NAMALWA (cell line): Measurements from ENCODE around the gene NAXE.

Source experiments
- DNase-seq: peaks from one replicate; pipeline ENCODE4 v3.0.0-alpha.2; 2015; ENCODE audit warnings: low spot score

NAXE gene

DNA sequence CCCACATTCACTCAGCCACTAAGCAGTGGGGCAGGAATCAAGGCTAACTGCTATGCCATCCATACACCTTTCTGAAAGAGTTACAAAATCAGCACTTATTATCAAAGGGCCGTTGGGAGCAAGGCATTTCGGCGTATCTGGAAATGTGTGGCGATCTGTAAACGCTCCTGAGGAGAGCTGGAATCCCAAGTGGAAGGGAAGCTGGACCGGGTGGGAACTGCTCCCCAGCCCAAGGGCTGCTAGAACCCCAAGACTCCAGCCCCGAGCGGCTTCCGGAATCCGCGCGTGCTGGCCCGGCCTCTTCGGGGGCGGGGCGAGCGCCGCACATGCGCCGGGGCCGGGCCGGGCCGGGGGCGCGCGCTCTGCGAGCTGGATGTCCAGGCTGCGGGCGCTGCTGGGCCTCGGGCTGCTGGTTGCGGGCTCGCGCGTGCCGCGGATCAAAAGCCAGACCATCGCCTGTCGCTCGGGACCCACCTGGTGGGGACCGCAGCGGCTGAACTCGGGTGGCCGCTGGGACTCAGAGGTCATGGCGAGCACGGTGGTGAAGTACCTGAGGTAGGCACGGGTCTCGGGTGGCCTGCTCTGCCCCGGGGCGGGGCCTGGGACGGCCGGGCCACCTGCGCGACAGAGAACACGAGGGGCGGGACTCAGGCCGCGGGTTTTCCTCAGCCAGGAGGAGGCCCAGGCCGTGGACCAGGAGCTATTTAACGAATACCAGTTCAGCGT lies at the start of gene NAXE:
Gene NAXE, plus strand, starts transcription at position 345 of the 726 bp plus-strand sequence. Its CDS starts 29 bp downstream, at position 374.
- DNase-seq, result peak; percentile 81

DNA sequence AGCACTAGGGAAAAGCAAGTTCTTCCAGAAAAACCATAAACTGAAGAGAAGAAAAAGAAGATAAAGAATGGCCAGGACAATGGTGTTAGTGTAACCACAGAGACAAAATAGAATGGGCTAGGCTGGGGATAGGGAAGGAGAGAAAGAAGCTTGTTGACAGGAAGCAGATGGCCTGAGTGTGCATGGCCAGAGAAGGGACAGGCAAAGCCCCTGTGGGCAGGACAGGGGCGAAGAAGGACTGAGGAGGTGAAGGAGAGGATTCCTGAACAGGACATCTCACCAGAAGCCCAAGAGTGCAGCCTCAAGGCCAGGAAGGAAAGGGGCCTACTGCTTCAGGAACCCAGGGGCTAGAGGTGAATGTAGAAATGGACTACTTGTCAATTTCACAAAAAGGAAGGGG lies 48.5 kb upstream of the NAXE start:
- no peak for DNase-seq

DNA sequence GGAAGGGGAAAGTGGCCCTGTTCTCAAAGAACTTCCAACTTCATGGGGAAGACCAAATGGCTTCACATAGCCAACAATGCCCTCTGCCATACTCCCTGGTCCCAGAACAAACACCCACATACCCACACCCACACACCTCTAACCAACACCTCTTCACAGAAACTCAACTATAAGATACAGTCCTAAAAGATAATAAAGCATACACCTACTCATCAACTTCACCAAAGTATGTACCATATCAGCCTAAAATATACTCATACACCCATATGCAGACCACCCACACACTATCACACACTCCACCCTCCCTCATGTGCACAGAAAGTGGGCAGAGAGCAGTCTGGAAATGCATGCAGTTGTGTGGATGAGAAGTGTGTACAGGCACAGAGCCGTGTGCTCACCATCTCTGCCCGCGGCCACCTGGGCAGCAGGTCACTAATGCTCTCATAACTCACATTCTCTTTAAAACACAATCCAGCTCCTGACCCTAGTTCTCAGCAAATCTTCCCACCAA lies 46.9 kb upstream of the NAXE start:
- no peak for DNase-seq

DNA sequence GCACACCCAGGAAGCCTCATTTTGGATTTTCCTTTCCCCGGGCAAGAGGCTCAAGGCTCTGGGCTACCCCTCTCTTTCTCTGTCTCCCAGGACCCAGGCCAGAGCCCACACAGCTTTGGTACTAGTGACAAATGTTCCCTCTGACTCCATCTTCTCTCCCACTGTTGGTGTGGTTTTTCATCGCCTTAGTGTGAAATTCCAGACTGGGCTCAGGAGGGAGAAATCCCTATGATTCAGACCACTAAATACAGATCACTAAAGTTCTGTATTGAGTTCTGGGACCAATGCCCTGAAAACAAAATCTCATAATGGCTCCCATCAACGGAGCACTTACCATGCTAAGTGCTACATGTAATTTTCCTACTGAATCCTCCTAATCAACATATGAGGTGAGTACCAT lies 45.3 kb upstream of the NAXE start:
- DNase-seq, result no peak

DNA sequence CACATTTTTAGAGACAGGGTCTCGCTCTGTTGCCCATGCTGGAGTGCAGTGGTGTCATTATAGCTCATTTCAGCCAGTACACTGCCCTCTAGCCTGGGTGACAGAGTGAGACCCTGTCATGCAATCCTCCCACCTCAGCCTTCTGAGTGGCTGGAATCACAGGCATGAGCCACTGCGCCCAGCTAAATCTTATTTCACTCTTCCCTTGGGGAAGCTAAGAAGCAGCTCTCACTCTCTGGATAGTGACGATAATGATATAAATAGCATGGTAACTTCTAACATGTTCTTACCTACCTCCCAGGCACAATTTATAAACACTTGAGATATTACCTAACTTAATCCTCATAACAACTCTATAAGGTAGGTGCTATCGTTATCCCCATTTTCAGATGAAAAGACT lies 44.1 kb upstream of the NAXE start:
- DNase-seq, result peak; percentile 37

DNA sequence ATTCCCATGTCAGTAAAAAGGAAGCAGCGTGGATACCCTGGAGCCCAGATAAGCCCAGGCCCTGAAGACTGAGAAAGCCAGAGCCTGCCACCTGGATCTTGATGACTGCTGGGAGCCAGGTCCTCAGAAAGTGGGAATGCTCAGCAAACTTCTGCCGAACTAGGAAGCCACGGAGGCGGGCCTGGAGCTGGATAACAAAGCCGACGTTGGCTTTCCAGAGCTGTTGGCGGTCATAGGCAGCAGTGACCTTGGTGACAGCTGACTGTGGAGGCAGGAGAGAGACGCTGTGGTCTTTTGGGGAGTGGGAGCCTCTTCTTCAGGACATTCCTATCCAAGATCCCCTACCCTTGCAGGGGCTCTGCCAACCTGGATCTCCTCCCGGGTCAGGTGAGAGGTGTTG lies 43.6 kb upstream of the NAXE start:
- DNase-seq, result no peak

DNA sequence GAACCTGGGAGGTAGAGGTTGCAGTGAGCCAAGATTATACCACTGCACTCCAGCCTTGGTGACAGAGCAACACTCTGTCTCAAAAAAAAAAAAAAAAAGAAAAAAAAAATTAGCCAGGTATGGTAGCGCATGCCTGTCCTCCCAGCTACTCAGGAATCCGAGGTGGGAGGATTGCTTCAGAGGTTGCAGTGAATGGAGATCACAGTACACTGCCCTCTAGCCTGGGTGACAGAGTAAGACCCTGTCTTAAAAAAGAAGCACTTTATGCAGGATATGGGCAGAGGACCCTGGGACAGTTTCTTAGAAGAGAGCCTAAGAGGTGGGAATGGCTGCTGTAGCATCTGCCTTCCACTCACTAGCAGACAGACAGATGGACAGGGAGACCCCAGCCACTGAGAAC lies 42.2 kb upstream of the NAXE start:
- no peak for DNase-seq

DNA sequence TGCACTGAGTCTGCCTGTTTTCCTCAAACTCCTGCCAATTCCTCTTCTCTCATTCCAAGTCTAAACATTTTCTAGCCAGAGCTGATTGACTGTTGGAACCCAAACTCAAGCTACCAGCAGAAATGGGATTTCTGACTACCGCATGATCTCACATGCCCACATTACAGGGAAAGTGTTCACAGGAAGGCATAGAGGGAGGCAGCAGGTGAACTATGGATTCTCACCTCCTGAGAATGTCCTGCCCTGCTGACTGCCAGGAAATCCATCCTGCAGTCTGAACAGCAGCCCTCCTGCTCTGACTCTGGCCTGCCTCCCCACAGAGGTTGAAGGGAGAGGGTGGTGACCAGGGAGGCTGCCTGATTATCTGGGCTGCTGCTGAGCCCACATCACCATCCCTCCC lies 41.7 kb upstream of the NAXE start:
- no peak for DNase-seq

DNA sequence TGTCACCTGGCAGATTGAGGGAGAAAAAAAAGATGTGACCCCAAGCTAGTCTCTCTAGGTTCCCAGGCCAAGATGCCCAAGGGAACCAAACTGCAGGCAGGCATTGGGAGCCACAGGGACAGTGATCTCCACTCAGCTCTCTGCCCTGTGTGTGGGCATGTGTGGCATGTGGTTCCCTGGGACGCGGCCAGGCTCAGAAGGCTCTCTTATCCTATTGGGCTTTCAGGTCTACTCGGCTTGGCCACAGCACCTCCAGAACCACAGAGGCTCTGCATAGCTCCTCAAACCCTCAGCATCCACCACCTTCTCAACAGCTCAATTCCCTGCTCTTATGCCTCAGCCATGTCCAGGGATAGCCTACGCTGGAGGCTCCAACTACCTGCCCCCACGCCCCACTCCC lies 41.2 kb upstream of the NAXE start:
- no peak for DNase-seq

DNA sequence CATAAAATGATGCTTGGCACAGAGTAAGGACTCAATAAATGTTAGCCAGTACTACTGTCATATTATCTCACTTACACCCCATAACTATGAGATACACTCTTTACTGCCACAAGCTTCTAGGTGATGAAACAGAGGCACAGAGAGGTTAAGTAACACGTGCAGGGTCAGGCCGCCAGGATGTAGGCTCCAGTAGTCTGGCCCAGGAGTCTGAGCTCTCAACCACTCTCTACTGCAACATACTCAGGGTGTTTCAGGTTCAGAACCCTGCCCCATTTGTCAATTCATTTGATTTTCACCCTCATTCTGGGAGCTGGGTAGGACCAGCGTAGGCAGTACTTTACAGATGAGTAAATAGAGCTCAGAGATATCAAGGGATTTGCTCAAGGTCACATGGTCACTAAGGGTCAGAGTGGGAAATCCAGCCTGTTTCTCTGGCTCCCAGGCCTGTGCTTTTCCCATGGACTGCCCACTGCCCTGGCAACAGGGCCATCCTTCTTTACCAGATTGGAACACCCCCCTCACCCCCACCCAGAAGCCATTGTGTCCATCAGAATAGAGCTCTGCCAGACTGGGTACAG lies 40.4 kb upstream of the NAXE start:
- DNase-seq, result peak; percentile 60

DNA sequence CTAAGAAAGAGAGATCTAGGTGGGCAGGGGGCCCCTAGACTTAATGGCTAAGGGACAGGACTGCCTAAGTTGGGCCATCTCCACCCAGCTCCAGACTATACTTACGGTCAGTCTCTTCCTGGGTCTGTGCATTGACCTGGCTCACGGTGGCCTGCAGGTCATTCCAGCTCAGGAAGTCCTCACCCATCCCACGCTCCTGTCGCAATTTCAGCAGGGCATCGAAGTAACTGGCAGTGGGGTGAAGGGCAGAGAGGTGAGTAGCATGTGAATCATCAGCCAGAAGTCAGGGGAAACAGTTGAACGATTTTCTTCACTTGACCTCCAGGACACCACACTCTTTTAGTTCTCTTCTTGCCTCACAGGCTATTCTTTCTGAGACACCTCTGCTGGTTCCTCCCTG lies 39.7 kb upstream of the NAXE start:
- no peak for DNase-seq

DNA sequence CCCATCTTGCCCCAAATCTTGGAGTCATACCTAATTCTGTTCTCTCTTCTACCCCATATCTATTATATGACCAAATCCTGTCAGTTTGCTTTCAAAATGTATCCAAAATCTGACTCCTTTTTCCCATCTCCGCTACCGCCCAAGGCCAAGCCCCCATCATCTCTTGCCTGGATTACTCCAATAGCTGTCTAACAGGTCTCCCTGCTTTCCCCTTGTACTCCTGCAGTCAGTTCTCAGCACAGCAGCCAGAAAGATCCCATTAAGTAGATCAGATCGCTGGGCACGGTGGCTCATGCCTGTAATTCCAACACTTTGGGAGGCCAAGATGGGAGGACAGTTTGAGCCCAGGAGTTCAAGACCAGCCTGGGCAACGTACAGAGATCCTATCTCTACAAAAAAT lies 39.1 kb upstream of the NAXE start:
- no peak for DNase-seq

DNA sequence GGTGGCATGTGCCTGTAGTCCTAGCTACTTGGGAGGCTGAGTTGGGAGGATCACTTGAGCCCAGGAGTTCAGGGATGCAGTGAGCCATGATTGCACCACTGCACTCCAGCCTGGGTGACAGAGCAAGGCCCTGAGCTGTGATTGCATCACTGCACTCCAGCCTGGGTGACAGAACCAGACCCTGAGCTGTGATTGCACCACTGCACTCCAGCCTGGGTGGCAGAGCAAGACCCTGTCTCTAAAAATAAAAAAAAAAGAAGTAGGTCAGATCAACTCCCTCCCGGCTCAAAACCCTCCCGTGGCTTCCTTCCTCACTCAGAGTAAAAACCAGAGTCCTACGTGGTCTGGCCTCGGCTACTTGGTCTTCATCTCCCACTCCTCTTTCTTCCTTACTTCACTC lies 38.6 kb upstream of the NAXE start:
- DNase-seq, result peak; percentile 67

DNA sequence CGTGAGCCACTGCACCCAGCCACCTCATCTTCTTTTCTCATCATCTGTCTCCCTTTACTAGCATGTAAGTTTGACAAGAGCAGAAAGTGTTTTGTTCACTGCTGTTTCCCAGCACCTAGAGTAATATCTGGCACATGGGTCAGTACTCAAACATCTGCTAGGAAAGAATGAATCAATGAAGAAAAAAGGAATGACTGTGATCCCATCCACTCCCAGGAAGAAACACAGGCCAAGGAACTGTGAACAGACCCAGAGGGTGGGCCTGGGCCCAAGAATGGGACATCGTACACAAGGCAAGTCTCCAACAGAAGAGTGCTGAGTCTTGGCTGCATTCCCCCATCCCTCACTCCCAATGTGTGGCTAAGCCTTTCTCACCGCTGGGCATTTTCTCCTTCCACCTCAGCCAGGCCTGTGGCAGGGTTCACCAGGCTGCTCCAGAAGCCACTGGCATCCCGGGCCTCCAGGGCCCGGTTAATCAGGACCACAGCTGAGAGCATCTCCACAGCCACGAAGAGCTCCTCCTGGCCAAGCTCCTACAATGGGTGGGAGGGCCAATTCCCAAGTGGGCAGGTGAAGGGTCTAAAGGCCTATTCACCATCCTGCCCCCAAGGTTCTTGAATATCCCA lies 37.6 kb upstream of the NAXE start:
- DNase-seq, result no peak

DNA sequence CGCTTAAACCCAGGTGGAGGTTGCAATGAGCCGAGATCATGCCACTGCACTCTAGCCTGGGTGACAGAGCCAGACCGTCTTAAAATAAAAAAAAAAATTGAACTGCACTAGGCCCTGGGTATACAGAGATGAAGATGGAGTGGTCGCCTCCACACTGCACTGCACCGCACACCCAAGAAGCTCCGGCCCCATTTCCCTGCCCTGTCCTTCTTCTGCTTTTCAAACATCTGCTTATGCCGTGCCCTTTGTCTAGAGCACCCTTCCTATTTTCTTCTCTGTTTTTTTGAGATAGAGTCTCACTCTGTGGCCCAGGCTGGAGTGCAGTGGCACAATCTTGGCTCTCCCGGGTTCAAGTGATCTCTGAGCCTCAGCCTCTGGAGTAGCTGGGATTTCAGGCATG lies 36.6 kb upstream of the NAXE start:
- DNase-seq, result no peak

DNA sequence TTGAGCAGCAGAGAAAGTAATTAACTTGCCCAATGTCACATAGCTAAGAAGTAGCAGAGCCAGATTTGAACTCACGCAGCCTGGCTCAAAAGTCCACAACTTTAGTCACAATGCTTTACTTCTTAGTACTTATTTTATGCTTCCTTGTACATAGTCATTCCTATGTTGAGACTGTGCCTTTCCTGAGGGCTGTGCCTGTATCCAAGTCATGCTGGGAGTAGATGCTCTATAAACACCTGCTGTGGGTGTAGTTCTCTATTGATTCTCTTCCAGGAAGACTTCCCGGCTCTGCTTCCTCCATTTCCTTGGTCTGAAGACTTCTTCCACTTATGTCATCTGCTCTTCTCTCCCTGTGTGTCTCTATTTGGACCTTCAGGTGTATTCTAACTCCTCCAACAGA lies 35.9 kb upstream of the NAXE start:
- DNase-seq, result no peak

DNA sequence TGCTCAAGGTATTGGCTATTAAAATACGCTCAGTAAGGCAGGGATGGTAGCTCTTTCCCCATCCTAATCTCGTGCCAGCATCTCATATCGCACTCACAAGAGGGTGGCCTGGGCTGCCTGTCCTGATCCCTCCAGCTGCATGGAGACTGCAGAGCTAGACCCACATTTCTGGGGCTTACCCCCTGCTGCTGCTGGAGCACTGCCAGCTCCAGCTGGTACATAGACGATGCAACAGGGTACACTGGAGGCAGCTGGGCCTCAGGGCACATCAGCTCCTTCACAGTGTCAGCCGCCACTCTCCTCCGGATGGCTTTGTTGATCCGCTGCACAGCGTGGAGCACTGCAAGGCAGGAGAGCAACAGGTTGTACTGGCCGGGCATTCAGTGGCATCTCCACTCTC lies 35.2 kb upstream of the NAXE start:
- DNase-seq, result no peak

DNA sequence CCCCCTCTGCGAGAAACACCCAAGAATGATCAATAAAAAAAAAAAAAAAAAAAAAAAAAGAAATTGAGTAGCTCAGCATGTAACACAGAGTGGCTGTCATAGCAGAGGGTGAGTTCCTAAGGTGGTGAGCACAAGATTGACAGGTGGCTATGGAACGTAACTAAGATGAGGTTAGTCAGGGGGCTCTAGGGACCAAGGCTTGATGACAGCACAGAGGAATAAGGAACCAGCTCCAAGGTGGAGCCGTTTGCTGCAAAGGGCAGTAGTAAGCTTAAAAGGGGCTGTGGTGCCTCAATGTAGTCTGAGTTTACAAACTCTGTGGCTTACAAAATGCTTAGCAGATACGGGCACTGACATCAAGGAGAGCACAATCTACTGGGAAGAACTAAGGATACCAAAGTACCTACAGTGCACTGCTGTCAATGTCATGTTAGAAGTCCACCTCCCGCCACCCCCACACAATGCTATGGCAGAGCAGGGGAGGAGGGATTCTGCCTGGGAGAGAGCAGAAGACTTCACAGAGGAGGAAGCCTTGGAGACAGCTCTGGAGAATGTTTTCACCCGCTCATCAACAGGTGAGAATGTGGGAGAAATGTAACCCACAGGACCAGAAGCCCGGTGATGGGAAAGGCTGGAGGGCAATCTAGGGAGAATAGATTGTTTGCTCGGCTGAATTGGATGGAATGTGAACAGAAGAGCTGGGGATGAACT lies 32.3 kb upstream of the NAXE start:
- DNase-seq, result no peak

DNA sequence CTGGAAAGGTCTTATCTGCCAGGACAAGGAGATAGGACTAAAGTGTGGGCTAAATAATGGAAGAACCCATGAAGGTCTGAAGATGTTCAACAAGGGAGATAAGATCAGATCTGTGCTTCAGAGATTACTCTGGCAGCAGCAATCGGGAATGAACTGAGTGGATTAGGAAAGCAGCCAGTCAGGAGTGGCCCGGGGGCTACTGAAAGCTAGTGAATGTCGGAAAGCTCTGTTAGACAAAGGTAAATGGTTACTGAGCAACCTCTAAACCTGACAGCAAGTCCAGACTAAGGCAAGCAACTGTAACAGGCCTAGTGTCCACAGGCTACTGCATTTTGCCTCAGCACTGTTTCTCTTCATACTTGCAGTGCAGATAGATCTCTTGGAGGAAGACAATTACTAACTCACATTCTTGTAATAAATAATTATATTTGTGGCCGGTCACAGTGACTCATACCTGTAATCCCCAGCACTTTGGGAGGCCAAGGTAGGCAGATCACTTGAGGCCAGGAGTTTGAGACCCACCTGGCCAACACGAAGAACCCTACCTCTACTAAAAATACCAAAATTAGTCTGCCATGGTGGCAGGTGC lies 31.7 kb upstream of the NAXE start:
- DNase-seq, result no peak

DNA sequence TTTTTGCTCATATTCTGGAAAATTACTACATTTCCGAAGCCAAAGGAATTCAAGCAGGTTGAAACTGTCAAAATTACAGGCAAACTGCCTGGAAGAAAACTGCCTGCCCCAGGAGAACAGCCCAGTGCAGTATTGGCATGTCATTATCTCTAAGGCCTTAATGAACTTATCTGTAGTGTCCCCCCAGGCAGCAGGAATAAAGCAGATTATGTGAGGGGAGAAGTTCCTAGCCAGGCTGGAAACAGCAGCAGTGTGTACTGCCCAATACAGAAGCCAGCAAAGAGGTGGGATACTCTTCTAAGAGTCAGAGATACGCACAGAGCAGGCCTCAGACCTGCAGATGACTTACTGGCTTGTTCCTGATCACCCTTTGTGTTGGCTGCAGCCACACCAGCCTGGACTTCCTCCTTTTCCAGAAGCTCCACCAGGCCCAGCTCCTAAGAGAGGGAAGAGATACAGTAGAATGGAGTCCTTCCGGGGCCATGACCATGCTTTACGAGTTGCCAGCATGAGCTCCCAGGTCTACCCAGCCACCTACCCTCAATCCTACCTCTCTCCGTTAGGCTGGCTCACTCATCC lies 30.9 kb upstream of the NAXE start:
- no peak for DNase-seq

DNA sequence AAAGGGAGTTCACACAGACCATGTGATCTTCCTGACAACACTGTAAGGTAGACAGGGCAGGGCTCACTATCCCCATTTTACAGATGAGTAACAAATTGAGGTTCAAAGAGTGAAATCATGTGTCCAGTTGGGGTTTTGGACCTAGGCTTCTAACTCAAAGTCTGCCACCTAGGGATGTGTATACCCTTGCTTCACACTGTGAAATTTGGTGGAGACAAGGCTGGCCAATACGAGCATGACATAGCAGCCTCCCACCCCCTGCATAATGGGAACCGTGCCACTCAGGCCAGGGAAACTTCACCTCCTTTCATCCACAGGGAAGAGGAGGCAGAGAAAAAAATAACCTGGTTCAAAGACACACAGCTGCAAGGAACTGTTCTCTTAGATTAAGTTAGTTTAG lies 26.1 kb upstream of the NAXE start:
- no peak for DNase-seq

DNA sequence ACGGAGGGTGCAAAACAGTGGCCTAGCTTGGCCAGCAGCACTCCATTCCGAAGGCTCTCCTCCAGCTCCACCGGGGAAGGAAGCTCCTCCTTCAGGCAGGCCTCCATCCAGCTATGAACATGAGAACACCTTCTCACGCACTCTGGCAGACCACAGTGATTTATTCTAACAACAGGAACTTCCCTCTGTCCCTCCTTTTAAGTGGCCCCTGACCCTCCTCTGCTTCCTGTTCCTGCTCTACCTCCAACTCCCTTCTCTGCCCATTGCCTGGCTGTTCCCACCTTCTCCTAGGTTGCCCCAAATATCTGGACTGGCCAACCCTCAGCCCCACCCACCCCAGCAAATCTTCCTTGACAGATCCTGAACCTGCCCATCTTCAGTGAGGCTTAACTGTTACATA lies 25.1 kb upstream of the NAXE start:
- DNase-seq, result no peak
